Esophagus squamous epithelium (tissue), 4 donors: ENCODE results near the gene IQSEC1.

Experiments
- CTCF ChIP-seq, 6 experiments: fragments of 450-650 bp in 4 of 6; fragments of 200-600 bp in 2 of 6; sonication (generic) in 2 of 6; IDR thresholded peaks; one replicate each; pipeline ENCODE4 v1.5.1; 2016 to 2019; ENCODE audit warnings: antibody characterized with exemption in 6 of 6, mild to moderate bottlenecking in 4 of 6, moderate library complexity in 4 of 6
- POLR2A ChIP-seq, 4 donors: fragments of 450-650 bp; IDR thresholded peaks; one replicate each; pipeline ENCODE4 v1.6.1; 2017; ENCODE audit warnings: antibody characterized with exemption in 4 of 4, mild to moderate bottlenecking in 4 of 4, moderate library complexity in 3 of 4

- TF ChIP-seq CTCF (IDR thresholded peaks at IDR 0.05), result no peak
- TF ChIP-seq POLR2A (IDR thresholded peaks at IDR 0.05), result no peak
Measured at GRCh38 chr3:13071695-13072094, 1.5 kb downstream of the IQSEC1 start.
